HG02885 (cell line): ENCODE measurements around the gene IFNA10.
A peak's percentile ranks its signal among the peaks of the same experiment; 100 is the strongest.
"Not testable (repeated sequence)": the region's sequence is repeated elsewhere in the genome, so short reads cannot be mapped to it uniquely, and the experiment has no call there.

Experiments used
- ATAC-seq: cut with Tn5 transposase; IDR thresholded peaks from one replicate; pipeline ENCODE4 v1.9.1; 2021; ENCODE audit warnings: mild to moderate bottlenecking; ENCODE audit not compliant: unreplicated experiment, poor library complexity

Gene IFNA10

GRCh38 chr9:21194867-21195776 is 11.8 kb downstream of the IFNA10 start:
- peak; percentile 97 for ATAC-seq

GRCh38 chr9:21187487-21187886 is 19.5 kb downstream of the IFNA10 start, which contains the start of gene IFNA4:
Gene IFNA4, minus strand, starts transcription at chr9:21187587. Its CDS starts 56 bp downstream, at chr9:21187531.
- not testable (repeated sequence) for ATAC-seq

GRCh38 chr9:21182810-21183736 is 23.9 kb downstream of the IFNA10 start:
- peak; percentile 96 for ATAC-seq

GRCh38 chr9:21174671-21175070 is 32.3 kb downstream of the IFNA10 start:
- ATAC-seq: no peak

GRCh38 chr9:21172156-21172555 is 34.8 kb downstream of the IFNA10 start:
- ATAC-seq: no peak

GRCh38 chr9:21171351-21171750 is 35.6 kb downstream of the IFNA10 start:
- ATAC-seq: no peak

- not testable (repeated sequence) for ATAC-seq
Measured at GRCh38 chr9:21166560-21166959, 40.4 kb downstream of the IFNA10 start, which contains the start of gene IFNA21. Gene IFNA21, minus strand, starts transcription at chr9:21166660. Its CDS starts 48 bp downstream, at chr9:21166612.

- no peak for ATAC-seq
Measured at GRCh38 chr9:21165516-21165915, 41.4 kb downstream of the IFNA10 start.

GRCh38 chr9:21160178-21160577 is 46.8 kb downstream of the IFNA10 start:
- peak; percentile 98 for ATAC-seq
